NCI-H128 (cell line): ENCODE data around the gene ADARB2.

ENCODE experiments used
- DNase-seq: peaks from one replicate; lab custom pipeline; 2025; ENCODE audit not compliant: unreplicated experiment; lab: John Stamatoyannopoulos, UW

The ADARB2 gene

GRCh38 chr10:1687190-1687589 lies 50.1 kb downstream of the ADARB2 start:
- no peak for DNase-seq

GRCh38 chr10:1686491-1686749 lies 50.9 kb downstream of the ADARB2 start:
- DNase-seq: no peak

GRCh38 chr10:1685699-1686490 lies 51.4 kb downstream of the ADARB2 start:
- DNase-seq: no peak

GRCh38 chr10:1684991-1685390 lies 52.3 kb downstream of the ADARB2 start:
- no peak for DNase-seq

GRCh38 chr10:1683649-1684048 lies 53.7 kb downstream of the ADARB2 start:
- DNase-seq: no peak

GRCh38 chr10:1679821-1680650 lies 57.3 kb downstream of the ADARB2 start:
- no peak for DNase-seq

GRCh38 chr10:1678084-1678483 lies 59.2 kb downstream of the ADARB2 start:
- DNase-seq: no peak

- no peak for DNase-seq
Observed at GRCh38 chr10:1677307-1677939, 59.9 kb downstream of the ADARB2 start.

GRCh38 chr10:1674501-1674900 lies 62.8 kb downstream of the ADARB2 start:
- DNase-seq: no peak

GRCh38 chr10:1673568-1674345 lies 63.6 kb downstream of the ADARB2 start:
- no peak for DNase-seq

GRCh38 chr10:1672001-1672781 lies 65.1 kb downstream of the ADARB2 start:
- DNase-seq: no peak

- no peak for DNase-seq
Observed at GRCh38 chr10:1671366-1672000, 65.8 kb downstream of the ADARB2 start.

- DNase-seq: no peak
Observed at GRCh38 chr10:1670541-1671365, 66.6 kb downstream of the ADARB2 start.

GRCh38 chr10:1669433-1669832 lies 67.9 kb downstream of the ADARB2 start:
- DNase-seq: no peak

GRCh38 chr10:1668399-1668798 lies 68.9 kb downstream of the ADARB2 start:
- no peak for DNase-seq

GRCh38 chr10:1667392-1667791 lies 69.9 kb downstream of the ADARB2 start:
- DNase-seq: no peak

GRCh38 chr10:1666147-1666546 lies 71.2 kb downstream of the ADARB2 start:
- no peak for DNase-seq

GRCh38 chr10:1665681-1666080 lies 71.6 kb downstream of the ADARB2 start:
- no peak for DNase-seq

- DNase-seq: no peak
Observed at GRCh38 chr10:1665021-1665661, 72.2 kb downstream of the ADARB2 start.
